ENCODE results near the gene APP.

Gene APP

GRCh38 chr21:25858325-25858724 lies 312.2 kb downstream of the APP start:
- H3K4me3 ChIP-seq (ENCODE audit: low read depth, low read length), result no peak overlapping the region
- no peak for DNase-seq (ENCODE audit: low read depth)
- TF ChIP-seq CTCF (IDR thresholded peaks at IDR 0.05; ENCODE audit: control insufficient read depth, extremely low read depth, insufficient read depth), result no peak

- 0 out of 2 replicates have a peak, but pooled peaks have one; percentile 1 for TF ChIP-seq CTCF (IDR thresholded peaks at IDR 0.05; ENCODE audit: control insufficient read depth, extremely low read depth, insufficient read depth)
- no peak overlapping the region for H3K4me3 ChIP-seq (ENCODE audit: low read depth, low read length)
- no peak for DNase-seq (ENCODE audit: low read depth)
Observed at GRCh38 chr21:25857308-25858074, 313.1 kb downstream of the APP start.

- DNase-seq (ENCODE audit: low read depth), result no peak
- no peak overlapping the region for H3K4me3 ChIP-seq (ENCODE audit: low read depth, low read length)
- no peak for TF ChIP-seq CTCF (IDR thresholded peaks at IDR 0.05; ENCODE audit: control insufficient read depth, extremely low read depth, insufficient read depth)
Observed at GRCh38 chr21:25855576-25855975, 315.0 kb downstream of the APP start.

- H3K4me3 ChIP-seq (ENCODE audit: low read depth, low read length), result no peak overlapping the region
- DNase-seq (ENCODE audit: low read depth), result no peak
- TF ChIP-seq CTCF (IDR thresholded peaks at IDR 0.05; ENCODE audit: control insufficient read depth, extremely low read depth, insufficient read depth), result no peak
Observed at GRCh38 chr21:25850126-25850842, 320.3 kb downstream of the APP start.

GRCh38 chr21:25848309-25848708 lies 322.3 kb downstream of the APP start:
- no peak for TF ChIP-seq CTCF (IDR thresholded peaks at IDR 0.05; ENCODE audit: control insufficient read depth, extremely low read depth, insufficient read depth)
- H3K4me3 ChIP-seq (ENCODE audit: low read depth, low read length), result no peak overlapping the region
- DNase-seq (ENCODE audit: low read depth), result no peak

- no peak for TF ChIP-seq CTCF (IDR thresholded peaks at IDR 0.05; ENCODE audit: control insufficient read depth, extremely low read depth, insufficient read depth)
Observed at GRCh38 chr21:25845729-25846256, 324.8 kb downstream of the APP start.

More at GRCh38 chr21:25845729-25846256, 324.8 kb downstream of the APP start:
- DNase-seq (ENCODE audit: low read depth), result no peak
- no peak overlapping the region for H3K4me3 ChIP-seq (ENCODE audit: low read depth, low read length)
